Esophagus squamous epithelium (tissue), 5 donors: ENCODE measurements around the gene FAM83D. TPM values are rescaled to one million over a fixed set of nuclear protein-coding genes. Genes with fewer than 3 reads are reported as not detected.
A peak's percentile ranks its signal among the peaks of the same experiment; 100 is the strongest.

Experiments used
- DNase-seq: peaks from one replicate; lab custom pipeline; 2025; lab: John Stamatoyannopoulos, UW
- H3K27ac ChIP-seq, 4 donors: fragments of 200-600 bp; sonication (generic); one replicate each; pipeline ENCODE4 v1.5.1; 2016 to 2019; ENCODE audit warnings: mild to moderate bottlenecking in 1 of 4
- H3K27me3 ChIP-seq, 4 donors: fragments of 200-600 bp; sonication (generic); 1 replicate in 3 of 4; 2 replicates in 1 of 4; pipeline versions ENCODE4 v1.5.1 to v1.6.0; 2017 to 2021; ENCODE audit warnings: antibody characterized with exemption in 1 of 4
- H3K36me3 ChIP-seq, 3 donors: fragments of 200-600 bp; sonication (generic); one replicate each; pipeline ENCODE4 v1.5.1; 2016 to 2019
- H3K4me1 ChIP-seq, 3 donors: fragments of 200-600 bp; sonication (generic); one replicate each; pipeline ENCODE4 v1.5.1; 2017 to 2019
- H3K4me3 ChIP-seq, 4 donors: fragments of 200-600 bp; sonication (generic); 1 replicate in 3 of 4; 2 replicates in 1 of 4; pipeline ENCODE4 v1.5.1; 2016 to 2019; ENCODE audit warnings: mild to moderate bottlenecking in 2 of 4, moderate library complexity in 1 of 4
- H3K9me3 ChIP-seq, 3 donors: fragments of 200-600 bp; sonication (generic); one replicate each; pipeline ENCODE4 v1.5.1; 2016 to 2019
- POLR2A ChIP-seq, 4 donors: fragments of 450-650 bp; IDR thresholded peaks; one replicate each; pipeline ENCODE4 v1.6.1; 2017; ENCODE audit warnings: antibody characterized with exemption in 4 of 4, mild to moderate bottlenecking in 4 of 4, moderate library complexity in 3 of 4
- WGBS, 2 donors: methylation state at CpG; one replicate each; pipeline ENCODE4 v1.1.5; 2018; 5-methylcytosine and 5-hydroxymethylcytosine counted together
- intact Hi-C: fragments of 100-400 bp; cut with DNase I; formaldehyde crosslinking; loops from one replicate; pipeline ENCODE4 v1.15.0; 2022
- total RNA-seq, 4 donors: library from RNA; depleted of rRNA; stranded (reverse); fragments of >200 nt; gene quantifications; one replicate each; pipeline ENCODE4 v1.1.0, GENCODE V29; 2016
- TF ChIP-seq, protein P1 (sequence below), 6 experiments: fragments of 450-650 bp in 4 of 6; fragments of 200-600 bp in 2 of 6; sonication (generic) in 2 of 6; IDR thresholded peaks; one replicate each; pipeline ENCODE4 v1.5.1; 2016 to 2019; ENCODE audit warnings: antibody characterized with exemption in 6 of 6, mild to moderate bottlenecking in 4 of 6, moderate library complexity in 4 of 6
- donor health status: DM: yes; HTN: yes; CAD: no.

FAM83D gene
- total RNA-seq, 4 donors from 2014 or later = 53.8 to 105 (median 81.9) TPM

DNA sequence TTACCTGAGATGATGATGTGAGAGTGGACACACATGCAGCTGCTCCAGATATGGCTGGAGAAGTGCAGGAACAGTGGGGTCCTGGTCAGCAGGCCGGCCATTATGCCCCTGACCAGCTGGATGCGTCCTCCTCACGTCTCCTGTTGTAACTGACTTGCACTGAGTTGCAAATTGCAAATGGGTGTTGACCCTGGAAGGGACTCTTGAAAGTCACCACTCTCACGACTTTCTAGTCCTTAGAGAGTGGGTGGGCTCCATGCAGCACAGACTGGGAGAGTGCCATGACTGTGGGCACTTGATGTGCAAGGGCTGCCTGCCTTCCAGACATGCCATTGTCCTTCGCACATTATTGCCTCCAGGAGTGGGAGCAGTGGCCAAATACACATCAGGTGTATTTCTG is 10.8 kb downstream of the FAM83D start:
- 81 to 91% methylated on average over 5 of the region's 5 CpGs for WGBS, 2 donors
- intact Hi-C loops = no loop called here
- Histone ChIP-seq H3K4me3 (no peak overlapping the region), H3K27ac (peak overlapping the region; percentile 16 to 78 (median 68)), H3K27me3 (no peaks in the 10 kb centered on the region), H3K36me3 (peaks cover 0 to 9% (median 0%) of the 10 kb centered on the region in 3 donors), H3K4me1 (peaks cover 32 to 88% (median 66%) of the 10 kb centered on the region in 3 donors), H3K9me3 (no peaks in the 10 kb centered on the region)
- no peak for DNase-seq
- TF ChIP-seq, protein P1, sequence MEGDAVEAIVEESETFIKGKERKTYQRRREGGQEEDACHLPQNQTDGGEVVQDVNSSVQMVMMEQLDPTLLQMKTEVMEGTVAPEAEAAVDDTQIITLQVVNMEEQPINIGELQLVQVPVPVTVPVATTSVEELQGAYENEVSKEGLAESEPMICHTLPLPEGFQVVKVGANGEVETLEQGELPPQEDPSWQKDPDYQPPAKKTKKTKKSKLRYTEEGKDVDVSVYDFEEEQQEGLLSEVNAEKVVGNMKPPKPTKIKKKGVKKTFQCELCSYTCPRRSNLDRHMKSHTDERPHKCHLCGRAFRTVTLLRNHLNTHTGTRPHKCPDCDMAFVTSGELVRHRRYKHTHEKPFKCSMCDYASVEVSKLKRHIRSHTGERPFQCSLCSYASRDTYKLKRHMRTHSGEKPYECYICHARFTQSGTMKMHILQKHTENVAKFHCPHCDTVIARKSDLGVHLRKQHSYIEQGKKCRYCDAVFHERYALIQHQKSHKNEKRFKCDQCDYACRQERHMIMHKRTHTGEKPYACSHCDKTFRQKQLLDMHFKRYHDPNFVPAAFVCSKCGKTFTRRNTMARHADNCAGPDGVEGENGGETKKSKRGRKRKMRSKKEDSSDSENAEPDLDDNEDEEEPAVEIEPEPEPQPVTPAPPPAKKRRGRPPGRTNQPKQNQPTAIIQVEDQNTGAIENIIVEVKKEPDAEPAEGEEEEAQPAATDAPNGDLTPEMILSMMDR (IDR thresholded peaks at IDR 0.05) = no peak
- no peak for TF ChIP-seq POLR2A (IDR thresholded peaks at IDR 0.05)

DNA sequence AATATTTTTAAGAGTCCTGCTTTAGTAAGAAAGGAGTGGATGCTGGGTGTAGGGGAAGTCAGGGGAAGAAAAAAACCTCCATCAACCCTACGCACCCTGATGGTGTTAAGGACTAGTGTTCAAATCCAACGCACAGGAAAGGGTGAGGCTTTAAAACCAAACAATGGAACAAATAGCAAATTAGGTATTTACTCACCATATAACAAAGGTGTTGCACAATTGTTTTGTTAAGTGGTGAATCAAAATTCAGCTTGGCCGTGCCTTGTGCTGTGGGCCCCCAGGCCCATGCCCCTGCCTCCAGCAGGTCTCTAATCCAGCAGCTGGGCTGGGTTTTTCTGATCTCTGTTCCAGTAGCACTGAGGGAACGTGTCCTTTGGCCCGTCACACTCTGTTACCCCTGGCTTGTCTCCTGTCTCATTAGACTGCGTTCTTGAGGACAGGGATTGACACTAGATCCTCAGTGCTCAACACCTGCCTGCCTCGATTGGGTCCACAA is 11.8 kb downstream of the FAM83D start:
- Histone ChIP-seq H3K9me3 (no peaks in the 10 kb centered on the region), H3K27me3 (no peaks in the 10 kb centered on the region), H3K27ac (peak overlapping the region; percentile 16 to 78 (median 66)), H3K4me1 (peaks cover 24 to 78% (median 55%) of the 10 kb centered on the region in 3 donors), H3K36me3 (peaks cover 0 to 20% (median 0%) of the 10 kb centered on the region in 3 donors), H3K4me3 (no peak overlapping the region)
- DNase-seq = no peak
- intact Hi-C loops = no loop called here
- WGBS, 2 donors = 43 to 45% methylated on average over 7 of the region's 7 CpGs
- no peak for TF ChIP-seq POLR2A (IDR thresholded peaks at IDR 0.05)
- TF ChIP-seq, protein P1 (IDR thresholded peaks at IDR 0.05) = no peak

DNA sequence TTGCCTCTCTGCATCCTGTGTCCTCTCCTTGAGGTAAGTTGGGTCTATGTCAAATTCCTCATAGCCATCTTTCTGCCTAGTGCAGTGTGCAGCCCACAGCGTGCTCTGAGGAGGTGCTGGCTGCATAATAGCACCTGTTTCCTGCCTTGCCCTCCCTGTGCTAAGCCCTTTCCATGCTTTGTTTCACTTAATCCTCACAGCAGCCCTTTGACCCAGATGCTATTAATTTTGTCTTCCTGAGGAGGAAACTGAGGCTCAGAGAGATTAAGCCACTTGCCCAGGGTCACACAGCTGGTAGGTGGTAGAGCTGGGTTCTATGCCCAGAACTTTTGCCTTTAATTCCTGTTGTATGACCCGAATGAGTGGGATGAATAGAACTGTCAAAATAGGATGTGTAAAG is 13.5 kb downstream of the FAM83D start:
- Histone ChIP-seq H3K4me1 (peaks cover 24 to 67% (median 47%) of the 10 kb centered on the region in 3 donors), H3K9me3 (no peaks in the 10 kb centered on the region), H3K27me3 (no peaks in the 10 kb centered on the region), H3K4me3 (no peak overlapping the region), H3K27ac (peak overlapping the region in 3 of 4 donors; percentile 4 to 48 (median 30)), H3K36me3 (peaks cover 0 to 36% (median 0%) of the 10 kb centered on the region in 3 donors)
- intact Hi-C loops = no loop called here
- no peak for DNase-seq
- TF ChIP-seq, protein P1 (IDR thresholded peaks at IDR 0.05) = no peak
- no peak for TF ChIP-seq POLR2A (IDR thresholded peaks at IDR 0.05)
- 71 to 78% methylated on average over 2 of the region's 2 CpGs for WGBS, 2 donors

DNA sequence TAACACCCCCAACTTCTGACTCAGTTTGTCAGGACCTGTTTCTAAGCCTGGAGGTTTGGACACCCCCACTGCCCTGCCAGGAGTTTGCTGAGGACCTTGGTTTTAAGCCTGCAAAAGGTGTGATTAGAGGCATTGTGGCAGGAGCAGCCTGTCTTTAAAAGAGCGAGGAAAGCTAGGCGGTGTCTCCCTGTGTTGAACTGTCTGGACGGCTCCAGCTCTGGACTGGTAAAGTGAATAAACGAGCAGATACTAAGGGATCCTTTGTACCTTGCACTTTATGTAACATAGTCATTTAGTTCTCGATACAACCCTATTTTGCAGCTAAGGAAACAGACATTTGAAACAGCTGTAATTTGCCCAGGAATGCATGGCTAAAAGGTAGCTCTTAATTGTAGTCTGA is 14.4 kb downstream of the FAM83D start:
- H3K36me3 ChIP-seq = peaks cover 0 to 40% (median 0%) of the 10 kb centered on the region in 3 donors
- intact Hi-C loops = no loop called here
- H3K9me3 ChIP-seq = no peaks in the 10 kb centered on the region
- 71 to 80% methylated on average over 5 of the region's 5 CpGs for WGBS, 2 donors
- H3K4me1 ChIP-seq = peaks cover 24 to 62% (median 39%) of the 10 kb centered on the region in 3 donors
- H3K27me3 ChIP-seq = no peaks in the 10 kb centered on the region
- TF ChIP-seq, protein P1 (IDR thresholded peaks at IDR 0.05) = no peak
- H3K4me3 ChIP-seq = no peak overlapping the region
- no peak for DNase-seq
- H3K27ac ChIP-seq = peak overlapping the region in 3 of 4 donors; percentile 4 to 48 (median 30)

DNA sequence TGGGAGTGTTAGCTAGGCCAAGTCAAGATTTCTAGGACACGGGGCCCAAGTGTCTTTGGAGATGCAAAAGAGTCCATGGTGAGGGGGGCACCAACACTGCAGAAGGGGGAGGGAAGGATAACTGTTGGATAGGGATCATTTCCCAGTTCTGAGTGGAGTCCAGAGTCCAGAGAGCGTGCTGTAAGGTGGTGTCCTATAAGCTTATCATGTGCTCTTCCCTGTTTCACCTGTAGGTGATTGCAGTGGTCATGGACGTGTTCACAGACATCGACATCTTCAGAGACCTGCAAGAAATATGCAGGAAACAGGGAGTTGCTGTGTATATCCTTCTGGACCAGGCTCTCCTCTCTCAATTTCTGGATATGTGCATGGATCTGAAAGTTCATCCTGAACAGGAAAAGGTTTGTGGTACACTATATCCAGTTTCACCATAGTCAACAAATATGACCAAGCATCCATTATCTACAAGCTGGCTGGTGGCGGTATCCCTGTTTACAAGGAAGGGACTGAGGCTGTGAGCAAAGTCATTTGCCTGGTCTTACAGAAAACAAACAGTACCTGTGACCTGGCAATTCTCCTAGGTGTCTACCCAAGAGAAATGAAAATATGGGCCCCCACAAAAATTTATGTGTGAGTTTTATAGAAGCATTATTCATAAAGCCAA is 15.6 kb downstream of the FAM83D start:
- intact Hi-C loops = no loop called here
- Histone ChIP-seq H3K36me3 (peaks cover 0 to 40% (median 0%) of the 10 kb centered on the region in 3 donors), H3K9me3 (no peaks in the 10 kb centered on the region), H3K27me3 (no peaks in the 10 kb centered on the region), H3K4me1 (peaks cover 23 to 58% (median 29%) of the 10 kb centered on the region in 3 donors), H3K27ac (no peak overlapping the region), H3K4me3 (no peak overlapping the region)
- DNase-seq = no peak
- WGBS, 2 donors = 93% methylated on average over 5 of the region's 5 CpGs
- TF ChIP-seq POLR2A (IDR thresholded peaks at IDR 0.05) = no peak
- TF ChIP-seq, protein P1 (IDR thresholded peaks at IDR 0.05) = peak in 1 of 6 experiments; percentile 12
